Uterus (tissue), 4 donors: ENCODE data around the gene TJP3. TPM values are rescaled to one million over a fixed set of nuclear protein-coding genes. Genes with fewer than 3 reads are reported as not detected.

ENCODE experiments used
- DNase-seq, 2 donors: peaks; one replicate each; pipeline ENCODE4 v3.0.0-alpha.2; 2019 to 2020
- H3K27ac ChIP-seq, 2 donors: fragments of 200-600 bp; sonication (generic); 1 replicate in 1 of 2; 2 replicates in 1 of 2; pipeline ENCODE4 v1.5.1; 2016 to 2018
- H3K27me3 ChIP-seq, 2 donors: fragments of 200-600 bp; sonication (generic); one replicate each; pipeline ENCODE4 v1.5.1; 2018 to 2019; ENCODE audit warnings: control low read depth in 1 of 2
- H3K36me3 ChIP-seq, 2 donors: fragments of 200-600 bp; sonication (generic); one replicate each; pipeline ENCODE4 v1.5.1; 2019; ENCODE audit warnings: control low read depth in 1 of 2
- H3K4me1 ChIP-seq, 2 donors: fragments of 200-600 bp; sonication (generic); one replicate each; pipeline ENCODE4 v1.5.1; 2018 to 2019; ENCODE audit warnings: control low read depth in 1 of 2
- H3K4me3 ChIP-seq, 2 donors: fragments of 200-600 bp; sonication (generic); 1 replicate in 1 of 2; 2 replicates in 1 of 2; pipeline ENCODE4 v1.5.1; 2018 to 2019; ENCODE audit warnings: mild to moderate bottlenecking in 1 of 2
- H3K9me3 ChIP-seq, 2 donors: fragments of 200-600 bp; sonication (generic); one replicate each; pipeline ENCODE4 v1.5.1; 2019; ENCODE audit warnings: control low read depth in 1 of 2
- POLR2A ChIP-seq, 2 donors: fragments of 450-650 bp; IDR thresholded peaks; one replicate each; pipeline ENCODE4 v1.6.1; 2016; ENCODE audit warnings: antibody characterized with exemption in 2 of 2, mild to moderate bottlenecking in 1 of 2, moderate library complexity in 1 of 2
- intact Hi-C: fragments of 100-400 bp; cut with DNase I; formaldehyde crosslinking; loops from one replicate; pipeline ENCODE4 v1.15.1; 2023; ENCODE audit warnings: low total_unique reads
- total RNA-seq, 4 donors: library from RNA; depleted of rRNA in 3 of 4; stranded (reverse); fragments of >200 nt in 3 of 4; gene quantifications; one replicate each; pipeline versions ENCODE4 v1.1.0 to v1.2.4, GENCODE V29; 2014 to 2023
- TF ChIP-seq, protein P1 (sequence below), 4 experiments: fragments of 200-600 bp in 2 of 4; fragments of 450-650 bp in 2 of 4; sonication (generic) in 2 of 4; IDR thresholded peaks; one replicate each; pipeline ENCODE4 v1.5.1; 2016 to 2019; ENCODE audit warnings: antibody characterized with exemption in 4 of 4, mild to moderate bottlenecking in 2 of 4, moderate library complexity in 1 of 4
- donor health status: DM: yes; HTN: yes; CAD: no.

TJP3 gene
- total RNA-seq, 4 donors from 2014 or later = 0.37 to 7.4 (median 3.9) TPM

DNA sequence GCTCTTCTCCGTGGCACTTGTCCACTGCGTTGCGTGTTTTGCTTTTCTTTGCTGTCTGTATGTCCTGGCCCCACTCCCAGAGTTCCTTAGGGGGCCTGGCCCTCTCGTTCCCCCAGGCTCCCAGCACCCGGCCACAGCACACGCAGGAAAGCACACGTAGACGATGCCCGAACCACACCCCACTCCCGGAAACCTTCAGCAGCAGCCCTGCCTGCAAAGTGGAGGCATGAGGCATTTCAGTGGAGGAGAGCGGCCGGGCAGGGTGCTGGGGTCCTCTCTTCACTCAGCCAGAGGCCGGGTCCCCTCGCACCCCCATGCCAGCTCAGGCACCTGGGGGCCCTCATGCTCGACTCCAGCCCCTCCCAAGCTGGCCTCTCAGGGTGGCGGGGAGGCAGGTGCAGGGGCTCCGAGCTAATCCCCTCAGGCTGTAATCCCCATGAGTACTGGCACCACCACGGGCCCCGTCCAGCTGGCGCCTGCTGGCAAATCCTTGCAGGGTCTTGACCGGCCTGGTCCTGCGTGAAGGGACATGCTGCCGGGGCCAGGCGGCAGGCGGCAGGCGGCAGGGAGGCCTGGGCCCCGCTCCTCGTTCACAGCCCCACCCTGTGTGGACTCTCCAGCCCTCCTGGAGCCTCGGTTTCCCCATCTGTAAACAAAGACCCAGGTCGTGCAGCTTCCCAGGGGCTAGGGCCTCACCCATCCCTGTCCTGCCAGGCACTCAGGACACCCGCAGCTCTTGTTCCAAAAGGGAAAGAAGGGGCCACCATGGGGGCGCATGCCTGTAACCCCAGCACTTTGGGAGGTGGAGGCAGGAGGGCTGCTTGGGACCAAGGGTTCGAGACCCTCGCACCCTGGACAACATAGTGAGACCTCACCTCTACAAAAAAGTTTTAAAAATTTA lies 14.9 kb upstream of the TJP3 start:
- intact Hi-C loops = no loop called here
- TF ChIP-seq, protein P1, sequence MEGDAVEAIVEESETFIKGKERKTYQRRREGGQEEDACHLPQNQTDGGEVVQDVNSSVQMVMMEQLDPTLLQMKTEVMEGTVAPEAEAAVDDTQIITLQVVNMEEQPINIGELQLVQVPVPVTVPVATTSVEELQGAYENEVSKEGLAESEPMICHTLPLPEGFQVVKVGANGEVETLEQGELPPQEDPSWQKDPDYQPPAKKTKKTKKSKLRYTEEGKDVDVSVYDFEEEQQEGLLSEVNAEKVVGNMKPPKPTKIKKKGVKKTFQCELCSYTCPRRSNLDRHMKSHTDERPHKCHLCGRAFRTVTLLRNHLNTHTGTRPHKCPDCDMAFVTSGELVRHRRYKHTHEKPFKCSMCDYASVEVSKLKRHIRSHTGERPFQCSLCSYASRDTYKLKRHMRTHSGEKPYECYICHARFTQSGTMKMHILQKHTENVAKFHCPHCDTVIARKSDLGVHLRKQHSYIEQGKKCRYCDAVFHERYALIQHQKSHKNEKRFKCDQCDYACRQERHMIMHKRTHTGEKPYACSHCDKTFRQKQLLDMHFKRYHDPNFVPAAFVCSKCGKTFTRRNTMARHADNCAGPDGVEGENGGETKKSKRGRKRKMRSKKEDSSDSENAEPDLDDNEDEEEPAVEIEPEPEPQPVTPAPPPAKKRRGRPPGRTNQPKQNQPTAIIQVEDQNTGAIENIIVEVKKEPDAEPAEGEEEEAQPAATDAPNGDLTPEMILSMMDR (IDR thresholded peaks at IDR 0.05) = no peak
- TF ChIP-seq POLR2A (IDR thresholded peaks at IDR 0.05) = no peak
- Histone ChIP-seq H3K9me3 (no peaks in the 10 kb centered on the region), H3K4me1 (peaks cover 0 to 5% of the 10 kb centered on the region in 2 donors), H3K27ac (no peak overlapping the region), H3K36me3 (no peaks in the 10 kb centered on the region), H3K4me3 (no peak overlapping the region), H3K27me3 (no peaks in the 10 kb centered on the region)
- DNase-seq = no peak

DNA sequence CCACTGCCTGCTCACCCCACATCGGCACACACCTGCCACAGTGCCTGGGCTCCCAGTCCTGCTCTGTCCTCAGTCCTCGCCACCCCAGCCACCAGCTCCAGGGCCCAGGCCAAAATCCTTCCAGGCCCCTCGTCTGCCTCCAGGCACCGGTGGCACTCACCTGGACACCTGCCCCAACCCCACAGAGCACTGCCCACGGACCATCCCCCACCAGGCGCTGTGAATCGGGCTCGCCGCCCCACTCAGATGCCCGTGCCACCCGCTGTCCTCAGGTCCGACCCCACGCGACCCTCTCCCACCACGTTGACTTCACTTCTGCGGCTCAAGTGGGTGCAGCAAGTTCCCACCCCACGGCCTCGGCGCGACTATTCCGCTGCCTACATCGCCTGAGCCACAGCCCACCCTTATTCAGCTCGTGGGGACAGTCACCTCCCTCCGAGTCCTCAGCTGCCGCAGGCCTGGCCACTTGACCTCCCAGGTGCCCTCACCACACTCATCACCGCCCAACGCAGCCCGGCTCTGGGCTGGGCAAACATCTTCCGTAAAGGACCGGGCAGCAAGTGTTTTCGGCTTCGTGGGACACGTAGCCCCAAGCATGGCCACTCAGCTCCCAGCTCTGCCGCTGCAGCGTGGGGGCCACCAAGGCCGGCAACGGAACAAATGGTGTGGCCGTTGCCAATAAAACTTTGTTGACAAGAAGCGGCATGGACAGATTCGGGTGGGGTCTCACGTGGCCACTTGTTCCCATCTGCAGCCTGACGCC lies 13.6 kb upstream of the TJP3 start:
- Histone ChIP-seq H3K4me1 (peaks cover 0 to 10% of the 10 kb centered on the region in 2 donors), H3K27me3 (no peaks in the 10 kb centered on the region), H3K9me3 (no peaks in the 10 kb centered on the region), H3K27ac (no peak overlapping the region), H3K4me3 (no peak overlapping the region), H3K36me3 (no peaks in the 10 kb centered on the region)
- no peak for TF ChIP-seq POLR2A (IDR thresholded peaks at IDR 0.05)
- TF ChIP-seq, protein P1 (IDR thresholded peaks at IDR 0.05) = no peak
- intact Hi-C loops = no loop called here
- DNase-seq = no peak

DNA sequence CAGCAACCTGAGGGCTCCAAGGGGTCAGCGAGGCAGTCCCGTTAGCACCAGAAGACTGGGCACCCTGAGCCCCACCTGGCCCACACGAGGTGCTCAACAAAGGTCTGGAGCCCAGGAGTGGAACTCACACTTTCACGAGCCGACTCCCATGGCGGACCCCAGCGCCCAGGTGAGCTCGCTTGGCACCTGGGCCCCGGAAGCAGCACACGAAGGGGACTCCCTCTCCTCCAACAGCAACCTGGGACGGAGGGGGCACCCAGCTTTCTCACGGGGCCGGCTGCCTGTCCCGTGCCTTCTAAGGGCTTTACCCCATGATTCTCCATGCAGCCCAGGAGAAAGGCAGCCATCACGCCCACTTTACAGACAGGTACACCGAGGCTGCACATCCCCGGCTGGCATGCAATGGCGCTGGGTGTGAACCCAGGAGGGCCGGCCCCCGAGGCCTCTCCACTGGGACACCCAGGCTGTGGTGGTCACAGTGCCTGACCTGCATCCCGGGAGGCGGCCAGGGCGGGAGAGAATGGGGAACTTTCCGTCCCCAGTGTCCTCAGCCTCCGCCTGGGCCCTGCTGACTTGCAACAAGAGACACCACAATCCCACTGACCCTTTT lies 13.0 kb upstream of the TJP3 start:
- intact Hi-C loops = no loop called here
- Histone ChIP-seq H3K27ac (no peak overlapping the region), H3K4me1 (peaks cover 0 to 10% of the 10 kb centered on the region in 2 donors), H3K36me3 (no peaks in the 10 kb centered on the region), H3K4me3 (no peak overlapping the region), H3K9me3 (no peaks in the 10 kb centered on the region), H3K27me3 (no peaks in the 10 kb centered on the region)
- TF ChIP-seq, protein P1 (IDR thresholded peaks at IDR 0.05) = no peak
- TF ChIP-seq POLR2A (IDR thresholded peaks at IDR 0.05) = no peak
- no peak for DNase-seq

DNA sequence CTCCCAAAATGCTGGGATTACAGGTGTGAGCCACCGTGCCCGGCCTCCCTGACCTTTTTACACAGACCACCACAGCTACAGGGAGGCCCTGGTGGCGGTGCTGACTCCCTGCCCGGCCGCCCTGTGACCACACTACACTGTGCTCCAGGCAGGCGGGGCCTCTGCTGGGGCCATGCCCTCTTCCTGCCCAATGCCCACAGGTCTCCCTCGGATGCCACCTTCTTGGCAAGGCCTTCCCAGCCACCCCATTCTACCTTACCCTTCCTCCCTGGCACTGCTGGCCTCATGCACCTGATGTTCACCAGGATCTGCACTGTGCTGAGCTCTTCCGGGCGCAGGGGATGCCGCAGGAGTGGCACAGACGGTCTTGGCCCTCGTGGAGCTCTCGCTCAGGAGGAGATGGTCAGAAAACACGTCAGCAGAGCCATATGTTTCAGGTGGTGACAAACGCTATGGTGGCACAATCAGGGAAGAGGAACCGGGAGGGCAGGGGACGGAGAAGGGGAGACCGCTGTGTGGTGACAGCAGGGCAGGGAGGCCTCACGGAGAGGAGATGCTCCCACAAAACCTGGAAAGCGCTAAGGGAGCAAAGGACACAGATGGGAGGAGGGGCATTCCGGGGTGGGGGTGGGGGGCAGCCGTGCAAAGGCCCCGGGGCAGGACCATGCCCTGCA lies 12.1 kb upstream of the TJP3 start:
- Histone ChIP-seq H3K27ac (no peak overlapping the region), H3K9me3 (no peaks in the 10 kb centered on the region)
- intact Hi-C loops = no loop called here

More for the DNA sequence above, 12.1 kb upstream of the TJP3 start:
- H3K27me3 ChIP-seq = no peaks in the 10 kb centered on the region
- H3K4me1 ChIP-seq = peaks cover 0 to 10% of the 10 kb centered on the region in 2 donors
- TF ChIP-seq, protein P1 (IDR thresholded peaks at IDR 0.05) = no peak
- no peak for TF ChIP-seq POLR2A (IDR thresholded peaks at IDR 0.05)
- H3K36me3 ChIP-seq = no peaks in the 10 kb centered on the region
- no peak overlapping the region for H3K4me3 ChIP-seq
- no peak for DNase-seq
